Activated effector memory CD4-positive, alpha-beta T cell treated with Interleukin-2 at 50 U/mL for 16 hours (primary cell): ENCODE measurements around the gene CAMTA1.
"Not testable (repeated sequence)": the region's sequence is repeated elsewhere in the genome, so short reads cannot be mapped to it uniquely, and the experiment has no call there.

Experiments used
- DNase-seq: peaks from one replicate; pipeline ENCODE4 v3.0.0-alpha.2; 2020

The CAMTA1 gene

DNA sequence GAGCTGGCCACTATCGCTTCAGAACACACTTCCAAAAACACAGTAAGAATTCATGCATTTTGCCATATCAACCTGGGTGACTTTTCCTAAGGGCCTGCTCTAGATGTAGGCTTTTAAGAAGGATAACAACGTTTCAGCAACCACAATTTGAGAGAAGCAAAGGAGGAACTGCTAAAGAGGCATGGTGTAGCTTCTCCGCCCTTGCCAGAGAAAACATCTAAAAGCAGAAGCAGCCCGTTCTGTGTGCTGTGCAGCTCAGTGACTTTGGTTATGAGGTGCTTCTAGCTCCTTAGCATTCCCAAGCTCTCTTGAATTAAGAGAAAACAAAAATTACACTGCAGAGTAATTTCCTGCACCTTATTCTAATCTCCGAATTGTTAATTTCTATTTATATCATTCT, 1001.5 kb downstream of the CAMTA1 start:
- DNase-seq: no peak

DNA sequence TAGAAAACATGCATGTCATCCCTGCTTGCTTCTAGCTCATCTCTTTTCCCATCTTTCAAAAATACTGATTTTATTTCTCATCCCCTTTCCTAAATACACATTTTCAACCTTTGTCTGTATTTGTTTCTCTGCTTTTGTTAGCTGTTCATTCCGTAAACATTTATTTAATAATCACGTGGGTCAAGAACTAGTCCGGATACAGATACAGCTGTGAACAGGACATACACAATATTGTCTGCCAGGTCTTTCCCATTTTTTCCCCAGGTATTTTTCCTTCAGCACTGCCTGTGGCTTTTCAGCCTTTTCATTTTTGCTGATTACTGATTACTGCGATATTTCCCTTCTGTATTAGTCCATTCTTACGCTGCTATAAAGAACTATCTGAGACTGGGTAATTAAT, 1004.6 kb downstream of the CAMTA1 start:
- DNase-seq: no peak

DNA sequence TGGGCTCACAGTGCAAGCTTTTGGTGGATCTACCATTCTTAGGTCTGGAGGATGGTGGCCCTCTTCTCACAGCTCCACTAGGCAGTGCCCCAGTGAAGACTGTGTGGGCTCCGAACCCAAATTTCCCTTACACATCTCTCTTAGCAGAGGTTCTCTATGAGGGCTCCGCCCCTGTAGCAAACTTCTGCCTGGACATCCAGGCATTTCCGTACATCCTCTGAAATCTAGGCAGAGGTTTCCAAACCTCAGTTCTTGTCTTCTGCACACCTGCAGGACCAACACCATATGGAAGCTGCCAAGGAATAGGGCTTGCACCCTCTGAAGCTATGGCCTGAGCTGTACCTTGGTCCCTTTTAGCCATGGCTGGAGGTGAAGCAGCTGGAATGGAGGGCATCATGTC, 1005.8 kb downstream of the CAMTA1 start:
- DNase-seq: not testable (repeated sequence)

DNA sequence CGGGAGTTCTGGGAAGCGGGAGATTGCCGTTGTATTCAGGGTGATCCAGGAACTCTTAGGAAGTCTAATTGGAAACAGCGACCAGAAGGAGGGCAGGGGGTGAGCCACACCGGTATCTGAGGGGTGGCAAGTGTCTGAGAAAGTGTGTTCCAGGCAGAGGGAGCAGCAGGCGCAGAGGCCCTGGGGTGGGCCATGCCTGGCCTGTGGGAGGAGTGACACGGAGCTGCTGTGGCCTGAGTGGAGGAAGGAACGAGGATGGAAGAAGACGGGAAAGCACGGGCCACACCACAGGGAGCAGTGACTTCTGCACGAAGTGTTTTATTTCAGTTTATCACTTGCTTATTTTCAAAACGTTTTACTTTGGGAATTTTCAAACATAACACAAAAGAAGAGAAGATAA, 1010.2 kb downstream of the CAMTA1 start:
- no peak for DNase-seq

DNA sequence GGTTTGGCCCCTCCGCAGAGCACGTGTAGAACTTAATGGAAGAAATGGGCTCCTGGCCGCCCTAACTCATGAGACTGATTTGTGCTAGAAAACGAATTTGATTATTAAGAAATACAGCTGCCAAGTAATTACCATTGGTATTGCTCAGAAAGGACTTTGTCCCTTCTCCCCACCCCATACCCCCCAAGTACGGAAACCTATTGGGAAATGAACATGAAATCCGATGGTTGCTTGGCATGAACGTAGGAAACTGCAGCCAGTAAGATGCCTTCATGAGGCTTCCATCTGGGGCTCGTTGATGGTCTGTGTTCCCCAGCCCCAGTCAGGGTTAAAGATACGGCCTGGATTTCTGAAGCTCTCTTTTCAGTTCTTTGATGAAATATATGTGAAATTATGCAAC, 1020.2 kb downstream of the CAMTA1 start:
- no peak for DNase-seq

DNA sequence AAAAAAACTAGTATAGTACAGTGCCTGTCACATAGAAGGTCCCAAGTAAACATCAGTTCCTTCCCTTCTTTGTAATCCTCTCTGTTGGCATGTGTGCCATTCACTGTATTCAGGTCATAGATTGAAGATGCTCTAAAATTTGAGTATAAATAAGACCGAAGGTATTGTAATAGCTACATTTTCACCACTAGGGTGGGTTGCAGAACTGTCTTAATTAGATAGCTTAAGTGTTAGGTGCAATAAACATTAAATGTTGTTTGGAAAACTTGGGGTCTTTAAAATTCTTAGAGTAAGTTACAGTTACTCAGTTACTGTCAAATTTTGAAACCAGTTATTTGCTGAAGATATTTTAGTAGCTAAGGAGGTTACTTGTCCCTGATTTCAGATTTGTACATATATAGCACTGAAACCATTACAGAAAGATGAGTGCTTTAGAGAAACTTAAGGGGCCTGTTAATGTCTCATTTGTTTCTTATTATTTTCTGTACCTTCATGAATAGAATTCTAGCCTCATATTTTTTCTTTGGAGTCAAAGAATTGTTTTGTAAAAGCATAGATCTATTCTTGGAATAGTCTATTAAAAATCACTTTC, 1023.1 kb downstream of the CAMTA1 start:
- no peak for DNase-seq

DNA sequence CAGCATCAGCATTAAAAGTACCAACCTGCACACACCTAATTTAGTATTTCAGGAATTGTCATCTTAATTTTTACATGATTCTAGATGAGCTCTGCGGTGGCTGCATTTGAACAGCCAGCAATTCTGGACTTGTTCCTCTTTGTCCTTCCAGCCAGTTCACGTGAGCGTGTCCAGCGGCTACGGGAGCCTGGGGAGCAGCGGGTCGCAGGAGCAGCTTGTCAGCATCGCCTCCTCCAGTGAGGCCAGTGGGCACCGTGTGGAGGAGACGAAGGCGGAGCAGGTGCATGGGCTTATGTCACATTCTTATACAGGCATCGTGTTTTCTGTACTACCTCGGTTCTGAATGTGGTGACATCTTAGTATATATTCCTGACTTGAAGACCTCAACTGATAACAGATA, 1024.5 kb downstream of the CAMTA1 start:
- DNase-seq: no peak

DNA sequence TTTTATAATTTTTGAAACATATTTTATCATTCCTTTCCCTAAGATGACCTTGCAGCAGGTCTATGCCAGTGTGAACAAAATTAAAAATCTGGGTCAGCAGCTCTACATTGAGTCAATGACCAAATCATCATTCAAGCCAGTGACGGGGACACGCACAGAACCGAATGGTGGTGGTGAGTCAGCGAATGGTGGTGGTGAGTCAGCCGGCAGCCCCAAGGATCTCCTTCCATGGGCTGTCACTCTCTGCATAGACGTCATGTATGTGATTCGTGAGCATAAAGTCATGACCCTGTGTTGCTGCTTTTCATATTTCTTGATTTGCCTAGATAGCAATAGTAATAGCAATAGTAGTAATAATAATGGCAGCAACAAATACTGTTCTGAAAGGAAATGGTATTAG, 1025.1 kb downstream of the CAMTA1 start:
- DNase-seq: no peak

DNA sequence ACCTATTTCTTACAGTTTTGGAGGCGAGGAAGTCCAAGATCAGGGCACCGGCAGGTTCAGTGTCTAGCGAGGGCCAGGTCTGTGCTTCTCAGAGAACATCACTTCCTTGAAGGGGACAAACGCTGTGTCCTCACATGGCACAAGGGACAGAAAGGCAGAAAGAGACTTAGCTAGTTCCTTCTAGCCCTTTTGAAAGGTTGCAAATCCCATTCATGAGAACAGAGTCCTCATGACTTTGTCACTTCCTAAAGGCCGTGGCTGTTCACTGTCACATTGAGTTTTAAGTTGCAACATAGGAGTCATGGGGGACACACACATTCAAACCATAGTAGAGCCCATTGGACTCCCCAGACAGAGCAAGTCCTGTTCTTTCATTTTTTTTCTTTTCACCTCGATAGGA, 1026.2 kb downstream of the CAMTA1 start:
- DNase-seq: no peak

DNA sequence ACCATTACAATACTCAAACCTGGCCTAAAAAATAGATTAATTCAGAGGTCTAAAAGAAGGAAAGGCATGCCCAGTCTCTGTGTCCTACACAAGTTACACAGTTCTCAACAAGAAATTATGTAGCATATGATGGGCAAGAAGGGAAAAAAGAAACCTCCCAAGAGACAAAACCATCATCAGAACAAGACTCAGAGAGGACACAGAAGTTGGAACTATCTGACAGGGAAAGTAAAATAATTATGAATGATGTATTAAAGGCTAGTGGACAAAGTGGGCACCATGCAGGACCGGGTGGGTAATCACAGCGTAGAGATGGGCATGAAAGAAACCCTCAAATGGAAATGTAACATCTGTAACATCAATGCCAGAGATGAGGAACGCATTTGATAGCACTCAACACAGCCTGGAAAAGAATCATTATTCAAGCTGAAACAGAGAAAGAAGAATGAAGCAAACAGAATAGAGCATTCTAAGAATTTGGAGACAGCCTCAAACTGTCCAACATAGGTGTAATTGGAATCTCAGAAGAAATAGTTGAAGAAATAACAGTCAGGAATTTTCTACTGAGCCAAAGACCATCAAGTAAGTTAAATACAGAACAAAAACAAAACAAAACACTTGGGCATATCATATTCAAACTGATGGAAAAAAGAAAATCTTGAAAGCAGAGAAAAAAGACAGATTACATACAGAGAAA, 1028.6 kb downstream of the CAMTA1 start:
- no peak for DNase-seq
